Measurements from ENCODE around the gene EMILIN3. TPM values are rescaled to one million over a fixed set of nuclear protein-coding genes. Genes with fewer than 3 reads are reported as not detected.

Gene EMILIN3
- total and polyA plus RNA-seq, 2 of the 8 experiments (the other 6 are each of a cell fraction or from before 2014, with no cell fraction given), result 3.8 to 5.2 TPM

DNA sequence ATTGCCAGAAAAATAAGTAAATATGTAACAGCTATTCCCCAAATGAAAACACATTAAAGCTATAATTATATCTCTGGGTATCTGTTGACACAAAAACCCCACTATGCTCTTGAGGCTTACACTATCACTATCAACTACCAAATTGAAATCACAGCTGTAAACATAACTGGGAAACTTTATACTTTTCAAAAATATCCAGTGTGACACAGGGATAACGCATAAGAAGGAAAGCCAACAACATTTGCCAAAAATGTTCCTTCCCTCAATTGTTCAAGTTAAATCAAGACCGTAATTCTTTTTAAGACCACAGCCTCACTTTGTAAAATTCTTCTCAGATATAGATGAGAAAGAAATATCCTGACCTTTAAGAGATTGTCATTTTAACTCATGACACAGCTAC lies 52.2 kb downstream of the EMILIN3 start:
- 92% methylated on average over 2 of the region's 2 CpGs; no CpG with 5 or more reads in 1 of the 2 experiments for WGBS, 2 experiments (ENCODE audit: extremely low coverage in 1 of 2, insufficient coverage in 1 of 2, insufficient read length in 1 of 2, insufficient replicate concordance in 2 of 2, low coverage in 1 of 2, low lambda C conversion rate in 2 of 2, missing lambda C conversion rate in 1 of 2)
- H4K8ac ChIP-seq (ENCODE audit: extremely low read depth, insufficient read depth, low read length), result no peak overlapping the region
- H3K4ac ChIP-seq (replicated peaks; ENCODE audit: insufficient read length, low read depth, low read length), result no peak overlapping the region
- no peak overlapping the region for H3K9ac ChIP-seq (replicated peaks in 1 of 4; ENCODE audit: extremely low read depth in 1 of 4, low read depth in 3 of 4, low read length in 3 of 4)
- H2BK12ac ChIP-seq (ENCODE audit: low read depth, low read length), result no peak overlapping the region
- no peak overlapping the region for H3K27ac ChIP-seq (ENCODE audit: low read depth, low read length)
- H2AK5ac ChIP-seq (ENCODE audit: low read depth, low read length), result no peak overlapping the region
- no peak overlapping the region for H3K23ac ChIP-seq (ENCODE audit: insufficient read length)
- H3K18ac ChIP-seq (ENCODE audit: extremely low read depth, low read length), result no peak overlapping the region
- CTCF ChIA-PET (ENCODE audit: partially characterized antibody), result interaction anchor here (1.7 kb wide), 1 partner anchor 64 kb away, joined by 6 read pairs; no protein-coding TSS in a partner anchor
- no peak overlapping the region for H4K5ac ChIP-seq (ENCODE audit: insufficient read length, low read depth, low read length)
- H3K79me1 ChIP-seq (ENCODE audit: low read depth, low read length), result no peaks in the 10 kb centered on the region
- peaks cover 6% of the 10 kb centered on the region; the same call in 1 of the 2 replicates for H3K23me2 ChIP-seq (ENCODE audit: low read depth, low read length)
- H2BK15ac ChIP-seq (ENCODE audit: low read length), result no peak overlapping the region
- POLR2A ChIA-PET (ENCODE audit: partially characterized antibody), result interaction anchor here (0.7 kb wide), 1 partner anchor 10 kb away, joined by 3 read pairs; no protein-coding TSS in a partner anchor
- DNase-seq (ENCODE audit: low read depth in 1 of 2, low spot score in 2 of 2), result no peak
- no peak overlapping the region for H3K4me2 ChIP-seq (ENCODE audit: insufficient read depth in 1 of 2, low read depth in 2 of 2, low read length in 2 of 2)
- no peak for FAIRE-seq
- no peak overlapping the region for H2AFZ ChIP-seq (ENCODE audit: low read length)
- H3K14ac ChIP-seq (ENCODE audit: insufficient read length), result no peak overlapping the region
- H3K4me3 ChIP-seq (ENCODE audit: extremely low read depth in 1 of 4, insufficient read depth in 2 of 4, low read depth in 3 of 4, low read length in 4 of 4), result no peak overlapping the region
- H4K20me1 ChIP-seq (replicated peaks in 1 of 2; ENCODE audit: control insufficient read depth in 1 of 2, insufficient read depth in 2 of 2, low read length in 2 of 2), result peaks cover 0 to 2% of the 10 kb centered on the region in 2 experiments
- H4K91ac ChIP-seq (replicated peaks; ENCODE audit: insufficient read length, low read length), result no peak overlapping the region
- no peaks in the 10 kb centered on the region for H3K36me3 ChIP-seq (ENCODE audit: control insufficient read depth in 2 of 4, insufficient read depth in 4 of 4, low read length in 3 of 4)
- no peak overlapping the region for H2BK120ac ChIP-seq (replicated peaks; ENCODE audit: low read depth, low read length)
- H2BK5ac ChIP-seq (ENCODE audit: low read depth, low read length), result no peak overlapping the region
- H3K27me3 ChIP-seq (replicated peaks in 1 of 4; ENCODE audit: control insufficient read depth in 3 of 4, extremely low read depth in 1 of 4, insufficient read depth in 3 of 4, low read length in 3 of 4), result peaks cover 0 to 4% (median 2%) of the 10 kb centered on the region in 4 experiments; a peak in 3 of 7 replicates
- H3K56ac ChIP-seq (replicated peaks; ENCODE audit: insufficient read length, low read depth, low read length), result no peak overlapping the region
- 0 out of 4 replicates have a peak, but pooled peaks cover 0 to 4% of the 10 kb centered on the region in 2 experiments for H3K9me3 ChIP-seq (ENCODE audit: insufficient read depth in 2 of 2, low read depth in 1 of 2, low read length in 1 of 2)
- H2BK20ac ChIP-seq (ENCODE audit: low read length), result no peak overlapping the region
- peaks cover 0 to 4% (median 1%) of the 10 kb centered on the region in 4 experiments; a peak in 4 of 7 replicates for H3K4me1 ChIP-seq (replicated peaks in 1 of 4; ENCODE audit: control insufficient read depth in 3 of 4, insufficient read depth in 4 of 4, low read length in 3 of 4)
- no peaks in the 10 kb centered on the region for H3K79me2 ChIP-seq (ENCODE audit: control insufficient read depth in 1 of 2, insufficient read depth in 2 of 2, low read length in 2 of 2)
- TF ChIP-seq CREB1 (IDR thresholded peaks at IDR 0.05) (no peak), EP300 (IDR thresholded peaks at IDR 0.05; ENCODE audit: borderline replicate concordance in 1 of 2, low read depth in 2 of 2, low read length in 2 of 2) (no peak), BCL11A (IDR thresholded peaks at IDR 0.05; ENCODE audit: low read depth in 2 of 2, low read length in 2 of 2) (no peak), EZH2 (IDR thresholded peaks at IDR 0.05; ENCODE audit: low read depth, low read length, severe bottlenecking) (no peak), SIN3A (conservative IDR thresholded peaks at IDR 0.05 in 1 of 2, IDR thresholded peaks at IDR 0.05 in 1 of 2; ENCODE audit: low read depth in 1 of 2, low read length in 2 of 2) (no peak), CHD1 (IDR thresholded peaks at IDR 0.05; ENCODE audit: low read depth, low read length) (no peak), SP1 (IDR thresholded peaks at IDR 0.05; ENCODE audit: low read depth, low read length) (no peak), TAF7 (optimal IDR thresholded peaks at IDR 0.05; ENCODE audit: borderline replicate concordance, low read depth, low read length) (no peak), SIX5 (IDR thresholded peaks at IDR 0.05; ENCODE audit: low read depth, low read length) (no peak), NANOG (IDR thresholded peaks at IDR 0.05; ENCODE audit: insufficient read depth, low read depth, low read length, poor library complexity, severe bottlenecking) (no peak), CBX8 (IDR thresholded peaks at IDR 0.05; ENCODE audit: borderline replicate concordance, low read depth, low read length) (no peak)
- TF ChIP-seq, protein P1, sequence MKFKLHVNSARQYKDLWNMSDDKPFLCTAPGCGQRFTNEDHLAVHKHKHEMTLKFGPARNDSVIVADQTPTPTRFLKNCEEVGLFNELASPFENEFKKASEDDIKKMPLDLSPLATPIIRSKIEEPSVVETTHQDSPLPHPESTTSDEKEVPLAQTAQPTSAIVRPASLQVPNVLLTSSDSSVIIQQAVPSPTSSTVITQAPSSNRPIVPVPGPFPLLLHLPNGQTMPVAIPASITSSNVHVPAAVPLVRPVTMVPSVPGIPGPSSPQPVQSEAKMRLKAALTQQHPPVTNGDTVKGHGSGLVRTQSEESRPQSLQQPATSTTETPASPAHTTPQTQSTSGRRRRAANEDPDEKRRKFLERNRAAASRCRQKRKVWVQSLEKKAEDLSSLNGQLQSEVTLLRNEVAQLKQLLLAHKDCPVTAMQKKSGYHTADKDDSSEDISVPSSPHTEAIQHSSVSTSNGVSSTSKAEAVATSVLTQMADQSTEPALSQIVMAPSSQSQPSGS (IDR thresholded peaks at IDR 0.05; ENCODE audit: low read length), result no peak

Data from H1 (cell line).